Activated CD8-positive, alpha-beta memory T cell treated with anti-CD3 and anti-CD28 coated beads, Interleukin-2, amount 50 U/mL, for 24 hours (primary cell): ENCODE results near the gene MRPS18B.
A peak's percentile ranks its signal among the peaks of the same experiment; 100 is the strongest.
"Not testable (repeated sequence)": the region's sequence is repeated elsewhere in the genome, so short reads cannot be mapped to it uniquely, and the experiment has no call there.

Experiments
- DNase-seq: peaks from one replicate; pipeline ENCODE4 v3.0.0-alpha.2; 2020; ENCODE audit errors: extremely low read depth

Gene MRPS18B

DNA sequence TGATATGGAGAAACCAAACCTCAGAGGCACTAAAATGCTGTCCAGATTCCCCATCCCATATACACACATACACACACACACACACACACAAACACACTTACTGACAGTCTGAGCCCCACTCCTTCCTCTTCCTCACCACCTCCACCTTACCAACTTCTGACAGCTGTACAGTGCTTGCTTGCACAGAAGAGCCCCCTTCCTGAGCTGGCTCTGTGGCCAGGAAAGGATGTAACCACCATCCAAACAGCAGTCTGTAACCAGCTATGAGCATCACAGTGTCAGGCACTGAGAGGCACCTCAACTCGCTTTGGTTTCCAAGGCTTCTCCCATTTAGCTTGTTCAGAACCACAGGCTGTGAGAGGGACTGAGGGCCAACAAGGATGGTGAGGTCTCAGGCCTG is 23.4 kb downstream of the MRPS18B start:
- no peak for DNase-seq

DNA sequence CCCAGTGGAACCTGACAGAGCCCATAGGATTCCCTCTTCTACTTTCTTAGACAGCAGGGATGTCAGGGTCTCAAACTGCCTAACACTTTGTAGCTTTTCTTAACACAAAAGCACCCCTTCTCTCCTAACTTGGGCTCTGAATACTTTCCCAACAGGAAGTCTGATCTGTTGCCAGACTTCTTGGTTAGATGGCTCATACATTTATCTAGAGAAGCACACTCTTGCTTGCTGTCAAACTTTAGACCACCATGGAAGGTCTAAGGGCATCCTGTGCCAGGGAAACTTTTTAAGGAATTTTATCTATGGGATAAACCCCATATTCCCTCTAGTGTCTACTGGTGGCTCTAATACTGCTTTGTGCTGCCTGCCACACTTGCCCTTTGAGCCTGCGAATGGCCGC is 26.0 kb downstream of the MRPS18B start:
- DNase-seq: no peak

DNA sequence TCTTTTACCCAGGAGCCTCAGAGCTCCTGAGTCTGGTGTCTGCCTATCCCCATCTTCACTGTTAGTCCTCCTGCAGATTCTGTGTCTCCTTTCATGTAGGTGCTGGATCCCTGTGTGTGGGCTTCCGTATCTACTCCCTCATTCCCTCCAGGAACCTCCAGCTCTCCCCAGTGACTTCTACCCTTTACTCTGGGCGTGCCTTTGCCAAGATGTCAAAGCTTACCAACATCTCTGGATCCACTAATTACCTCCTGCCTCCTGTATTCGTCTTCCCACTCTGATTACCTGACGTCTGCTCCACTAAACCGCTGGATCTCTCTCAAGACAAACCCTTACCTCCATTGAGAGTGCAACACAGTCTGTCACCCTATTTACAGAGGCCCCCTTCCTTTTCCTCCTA is 27.1 kb downstream of the MRPS18B start:
- DNase-seq: no peak

GRCh38 chr6:30645989-30646388 is 28.3 kb downstream of the MRPS18B start:
- no peak for DNase-seq

- DNase-seq: peak; percentile 79
Observed at GRCh38 chr6:30646450-30647241, 29.0 kb downstream of the MRPS18B start, which contains the start of gene C6orf136. Gene C6orf136, plus strand, starts transcription at chr6:30647133. Its CDS starts 99 bp downstream, at chr6:30647232.

DNA sequence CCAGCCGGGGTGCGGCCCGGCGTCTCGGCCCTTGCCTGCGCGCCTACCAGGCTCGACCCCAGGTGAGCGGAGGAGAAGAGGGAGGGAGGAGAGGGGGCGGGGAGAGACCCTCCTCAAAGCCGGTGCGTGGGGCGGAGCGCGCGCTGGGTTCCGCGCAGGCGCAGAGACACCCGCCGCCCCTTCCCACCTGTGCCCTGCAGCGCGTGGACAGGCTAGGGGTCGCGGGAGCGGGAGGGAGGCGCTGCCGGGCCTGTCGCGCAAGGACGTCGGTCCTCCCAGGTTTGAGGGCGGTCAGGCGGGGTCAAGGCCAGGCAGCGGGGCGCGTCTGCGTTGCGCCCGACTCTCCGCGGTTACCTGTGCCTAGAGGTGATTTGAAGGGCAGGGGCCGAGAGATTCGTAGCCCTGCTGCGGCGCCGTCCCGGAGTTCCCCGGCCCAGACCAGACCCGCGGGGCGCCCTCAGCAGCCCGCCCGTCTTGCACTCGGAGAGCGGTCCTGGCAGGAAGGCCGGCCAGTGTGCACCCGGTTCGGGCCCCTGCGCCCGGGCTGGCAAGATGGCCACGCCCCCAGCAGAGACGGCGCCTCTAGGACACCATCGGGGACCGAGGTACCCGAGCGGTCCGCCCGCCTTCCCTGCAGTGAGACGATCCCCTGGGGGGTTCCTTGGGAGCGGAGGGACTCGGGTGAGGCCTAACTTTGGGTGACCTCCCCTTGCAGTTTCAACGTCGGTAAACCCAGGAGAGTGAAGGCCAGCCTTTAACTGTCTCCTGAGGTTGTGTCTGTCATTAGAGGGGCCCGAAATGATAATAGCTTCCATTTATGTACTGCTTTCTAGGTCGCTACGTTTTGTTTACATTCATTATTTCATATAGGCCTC is 29.8 kb downstream of the MRPS18B start:
- peak; percentile 38 for DNase-seq

GRCh38 chr6:30651143-30651542 is 33.5 kb downstream of the MRPS18B start:
- no peak for DNase-seq

GRCh38 chr6:30654798-30655742 is 37.4 kb downstream of the MRPS18B start:
- DNase-seq: no peak

DNA sequence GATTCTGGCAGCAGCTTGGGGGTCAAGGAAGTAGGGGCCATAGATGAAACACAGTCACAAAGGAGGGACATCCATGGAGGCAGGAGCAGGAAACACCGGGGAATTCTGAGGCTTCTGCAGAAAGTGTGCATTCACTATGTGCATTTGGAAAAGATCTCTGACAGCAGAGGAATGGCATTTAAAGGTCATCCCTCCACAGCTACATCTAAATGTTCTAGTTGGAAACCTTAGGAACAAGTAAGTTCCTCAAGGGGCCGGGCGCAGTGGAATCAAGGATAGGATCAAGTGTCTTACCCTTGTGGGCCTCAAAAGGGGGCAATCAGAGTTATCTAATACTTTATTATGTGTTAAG is 38.1 kb downstream of the MRPS18B start:
- no peak for DNase-seq

GRCh38 chr6:30656513-30656912 is 38.9 kb downstream of the MRPS18B start:
- no peak for DNase-seq

- no peak for DNase-seq
Observed at GRCh38 chr6:30657454-30657853, 39.8 kb downstream of the MRPS18B start.

DNA sequence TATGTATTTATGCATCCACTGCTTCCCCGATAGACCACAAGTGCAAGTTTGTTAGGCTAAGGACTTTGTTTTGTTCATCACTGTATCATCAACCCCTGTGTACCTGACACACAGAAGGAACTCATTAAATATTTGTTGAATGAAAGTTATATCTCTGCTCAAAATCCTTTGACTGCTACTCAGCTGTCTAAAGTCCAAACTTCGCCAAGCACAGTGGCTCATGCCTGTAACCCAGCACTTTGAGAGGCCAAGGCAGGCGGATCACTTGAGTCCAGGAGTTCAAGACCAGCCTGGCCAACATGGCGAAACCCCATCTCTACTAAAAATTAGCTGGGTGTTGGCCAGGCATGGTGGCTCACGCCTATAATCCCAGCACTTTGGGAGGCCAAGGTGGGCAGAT is 40.3 kb downstream of the MRPS18B start:
- not testable (repeated sequence) for DNase-seq

DNA sequence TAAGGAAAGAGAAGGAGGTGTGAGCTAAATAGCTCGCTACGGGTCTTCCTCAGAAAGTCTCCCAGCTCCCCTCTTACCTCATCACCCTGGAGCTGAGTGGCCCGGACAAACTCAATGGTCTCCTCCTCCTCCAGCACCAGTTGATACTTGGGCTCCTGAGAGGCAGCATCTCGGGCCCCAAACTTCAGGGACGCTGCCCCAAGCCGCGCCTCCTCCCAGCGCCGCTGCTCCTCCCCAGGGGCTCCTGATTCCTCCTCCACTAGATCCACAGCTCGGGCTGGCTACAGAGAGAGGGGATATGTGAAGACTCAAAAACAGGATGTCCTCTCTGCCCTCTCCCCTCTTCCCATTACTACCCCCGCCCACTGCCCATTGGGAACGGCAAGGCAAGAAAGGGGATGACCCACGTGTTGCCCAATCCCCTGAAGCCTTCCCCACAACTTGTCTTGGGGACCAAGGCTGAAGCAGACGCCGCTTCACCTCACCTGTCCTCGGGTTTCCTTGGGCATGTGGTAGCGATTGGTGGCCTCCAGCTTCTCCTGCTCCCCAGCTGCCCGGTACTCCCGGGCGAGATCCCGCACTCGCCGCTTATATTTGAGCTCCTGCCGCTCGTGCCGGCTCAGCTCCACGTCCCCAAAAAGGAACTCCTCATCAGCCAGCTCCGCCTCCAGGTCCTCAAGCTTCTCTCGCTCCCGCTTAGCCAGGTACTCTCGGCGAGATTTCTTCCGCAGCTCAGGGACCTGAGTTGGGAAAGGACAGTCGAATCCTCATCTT is 47.5 kb downstream of the MRPS18B start:
- DNase-seq: no peak

DNA sequence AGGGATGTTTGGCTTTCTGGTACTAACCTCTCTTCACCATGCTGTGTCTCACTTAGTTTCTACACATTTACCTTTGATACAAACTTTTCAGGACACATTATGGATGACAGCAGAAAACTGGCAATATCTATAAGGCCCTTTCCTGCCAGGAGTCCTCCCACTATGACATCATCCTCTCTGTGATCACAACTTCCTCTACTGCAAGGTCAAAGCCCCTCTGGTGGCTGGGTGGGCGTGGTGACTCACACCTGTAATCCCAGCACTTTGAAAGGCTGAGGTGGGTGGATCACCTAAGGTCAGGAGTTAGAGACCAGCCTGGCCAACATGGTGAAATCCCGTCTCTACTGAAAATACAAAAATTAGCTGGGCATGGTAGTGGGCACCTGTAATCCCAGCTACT is 48.7 kb downstream of the MRPS18B start:
- DNase-seq: not testable (repeated sequence)

- no peak for DNase-seq
Observed at GRCh38 chr6:30670760-30671527, 53.3 kb downstream of the MRPS18B start.

DNA sequence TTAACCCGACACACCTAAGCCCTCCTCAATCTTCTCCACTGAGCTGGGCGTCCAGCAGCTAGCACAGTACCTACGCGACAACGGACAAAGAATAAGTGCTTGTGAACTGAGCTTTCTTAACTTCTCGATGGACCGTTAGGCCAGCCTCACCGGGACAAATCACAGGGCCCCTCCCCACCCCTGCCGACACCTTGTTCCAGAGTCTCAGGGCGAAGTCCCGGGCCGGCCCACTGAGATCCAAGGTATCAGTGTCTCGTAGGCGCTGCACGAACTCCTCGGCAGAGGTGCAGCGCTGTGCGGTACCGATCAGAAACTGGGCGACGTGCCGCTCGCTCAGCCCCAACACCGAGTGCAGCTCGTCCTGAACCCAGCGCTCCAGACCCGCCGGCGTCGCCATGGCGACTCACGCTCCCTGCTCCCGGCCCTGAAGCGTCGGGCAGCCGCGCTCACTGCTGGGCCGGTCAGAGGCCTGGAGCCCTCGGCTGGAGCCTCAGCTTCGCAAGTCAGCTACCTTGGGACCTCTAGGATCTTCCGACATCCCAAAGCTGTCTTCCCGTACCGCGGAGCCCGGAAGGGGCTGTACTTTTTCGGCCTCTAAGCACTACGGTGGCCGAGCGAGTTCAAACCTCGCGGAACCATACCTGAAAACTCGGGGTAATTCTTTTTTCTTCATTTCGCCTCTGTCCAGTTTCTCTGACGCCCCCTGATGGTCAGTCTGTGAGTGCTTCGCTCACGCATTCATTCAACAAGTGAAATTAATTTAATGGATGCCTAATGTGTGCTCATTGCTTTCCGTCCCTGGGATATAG is 55.0 kb downstream of the MRPS18B start, which contains the start of gene DHX16:
Gene DHX16, minus strand, starts transcription at position 562 of the 809 bp plus-strand sequence. Its CDS starts 165 bp downstream, at position 397.
- peak; percentile 84 for DNase-seq
